NOMO-1 treated with DMSO at 0.1 percent for 48 hours (cell line): ENCODE measurements around the gene KCNC3.
"Not testable (repeated sequence)": the region's sequence is repeated elsewhere in the genome, so short reads cannot be mapped to it uniquely, and the experiment has no call there.

Experiments
- DNase-seq: peaks from one replicate; lab custom pipeline; 2025; ENCODE audit not compliant: unreplicated experiment; lab: John Stamatoyannopoulos, UW

Gene KCNC3

GRCh38 chr19:50356691-50357177, 27.6 kb upstream of the KCNC3 start:
- DNase-seq = no peak

- DNase-seq = not testable (repeated sequence)
These were observed 24.3 kb upstream of the KCNC3 start for GRCh38 chr19:50353487-50353880.

- DNase-seq = no peak
These were observed 23.1 kb upstream of the KCNC3 start for GRCh38 chr19:50352242-50352641.

- no peak for DNase-seq
These were observed 20.3 kb upstream of the KCNC3 start for GRCh38 chr19:50349277-50350057.

GRCh38 chr19:50347089-50347581, 18.0 kb upstream of the KCNC3 start:
- DNase-seq = peak; percentile 76

- peak; percentile 93 for DNase-seq
These were observed 15.6 kb upstream of the KCNC3 start for GRCh38 chr19:50344661-50345318.

- peak; percentile 96 for DNase-seq
These were observed 12.0 kb upstream of the KCNC3 start for GRCh38 chr19:50341091-50341564.

- DNase-seq = no peak
These were observed 11.2 kb upstream of the KCNC3 start for GRCh38 chr19:50340331-50340730.

GRCh38 chr19:50337031-50337430, 7.9 kb upstream of the KCNC3 start:
- DNase-seq = not testable (repeated sequence)

- DNase-seq = no peak
These were observed 5.7 kb upstream of the KCNC3 start for GRCh38 chr19:50334741-50335421.

- DNase-seq = peak; percentile 85
These were observed 4.8 kb upstream of the KCNC3 start for GRCh38 chr19:50333737-50334617.

GRCh38 chr19:50333235-50333736, 4.1 kb upstream of the KCNC3 start:
- DNase-seq = peak; percentile 94

- DNase-seq = peak; percentile 21
These were observed 3.3 kb upstream of the KCNC3 start for GRCh38 chr19:50332244-50333038.

- no peak for DNase-seq
These were observed 2.7 kb upstream of the KCNC3 start for GRCh38 chr19:50331994-50332243.

GRCh38 chr19:50331221-50331993, 2.2 kb upstream of the KCNC3 start:
- peak; percentile 18 for DNase-seq

- DNase-seq = peak; percentile 82
These were observed 1.3 kb upstream of the KCNC3 start for GRCh38 chr19:50330365-50331078.

GRCh38 chr19:50329926-50330294, 733 bp upstream of the KCNC3 start:
- DNase-seq = not testable (repeated sequence)

GRCh38 chr19:50328873-50329145, 368 bp downstream of the KCNC3 start:
- no peak for DNase-seq
